SKM-1 (cell line): ENCODE data around the gene PACRG.

Experiments used
- DNase-seq: peaks from one replicate; lab custom pipeline; 2025; ENCODE audit not compliant: unreplicated experiment; lab: John Stamatoyannopoulos, UW

Gene PACRG

DNA sequence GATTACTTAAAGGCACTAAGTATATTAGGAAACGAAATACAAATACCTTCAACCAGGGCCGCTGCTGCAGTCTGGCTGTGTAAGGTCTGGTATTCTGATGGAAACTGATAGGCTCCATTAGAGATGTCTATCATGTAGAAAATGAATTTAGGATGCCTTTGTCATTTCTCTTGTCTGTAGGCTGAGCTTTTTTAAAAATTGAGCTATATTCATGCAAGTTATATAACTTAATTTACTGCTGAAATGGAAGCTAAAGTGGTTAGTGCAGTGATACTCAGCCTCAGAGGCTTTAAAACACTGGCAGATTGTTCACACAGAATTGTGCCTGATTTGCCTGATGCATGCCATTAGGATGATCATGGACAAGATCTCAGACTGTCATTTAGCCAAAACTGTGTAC is 400.6 kb downstream of the PACRG start:
- no peak for DNase-seq

DNA sequence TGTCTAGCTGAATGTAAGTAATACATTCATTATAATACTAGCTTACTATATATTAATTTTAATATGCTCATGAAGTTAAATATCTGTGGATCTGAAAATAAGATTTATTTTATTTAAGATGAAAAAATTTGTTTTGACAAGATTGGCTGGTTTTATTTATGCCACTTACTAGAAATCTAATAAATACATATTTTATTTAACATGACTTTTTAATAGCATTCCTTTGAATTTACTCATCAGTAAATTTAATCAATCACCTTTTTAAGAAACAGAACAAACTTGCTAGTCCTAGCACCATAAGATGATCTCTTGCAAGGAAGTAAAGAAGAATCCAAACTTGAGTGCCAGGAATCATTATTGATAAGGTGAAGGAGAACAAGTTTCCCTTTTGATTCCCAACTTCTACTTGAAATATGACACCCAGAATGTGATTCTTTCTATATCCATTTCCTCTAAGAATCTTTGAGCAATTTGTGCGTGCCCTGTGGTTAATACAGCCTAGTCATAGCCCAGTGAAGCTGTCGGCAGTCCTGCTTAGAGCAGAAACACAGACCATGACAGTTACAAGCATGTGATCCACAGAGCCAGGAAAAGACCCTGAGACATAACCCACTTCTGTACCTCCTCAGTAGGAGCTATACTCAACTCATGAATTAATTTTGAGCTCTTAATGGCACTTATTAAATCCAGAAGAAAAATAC is 404.4 kb downstream of the PACRG start:
- DNase-seq: no peak

DNA sequence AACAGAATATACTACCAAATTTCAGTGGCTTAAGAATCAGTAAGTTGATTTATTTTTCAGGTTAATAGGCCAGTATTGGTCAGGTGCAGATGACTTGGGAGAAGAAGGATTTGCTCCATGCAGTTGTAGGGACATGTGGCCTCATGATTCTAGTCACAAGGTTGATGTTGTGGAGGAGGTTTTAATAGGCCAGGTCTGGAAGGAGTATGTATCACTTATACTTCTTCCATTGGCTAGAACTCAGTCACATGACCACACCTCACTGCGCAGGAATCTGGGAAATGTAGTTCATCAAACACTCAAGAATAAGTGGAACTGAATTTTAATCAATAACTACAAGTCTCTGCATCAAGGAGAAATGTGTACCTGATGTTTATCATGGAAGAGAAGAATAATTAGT is 405.2 kb downstream of the PACRG start:
- no peak for DNase-seq

DNA sequence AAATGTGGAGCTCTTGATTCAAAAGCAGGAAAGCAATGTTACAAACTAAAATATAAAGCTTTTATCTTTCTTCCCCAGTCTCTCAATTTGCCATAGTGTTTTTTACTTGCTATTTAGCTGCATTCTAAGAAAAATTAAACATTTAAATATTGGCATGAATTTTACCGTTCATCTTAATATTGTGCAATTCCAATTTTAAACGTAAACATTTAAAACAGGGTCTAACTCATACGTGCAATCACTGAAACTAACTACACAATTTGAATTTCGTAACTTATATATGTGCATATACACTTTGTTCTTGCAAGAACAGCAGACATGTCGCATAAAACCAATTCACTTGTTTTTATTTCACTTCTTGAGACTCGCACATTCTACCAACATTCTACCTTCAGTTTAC is 405.9 kb downstream of the PACRG start:
- no peak for DNase-seq

DNA sequence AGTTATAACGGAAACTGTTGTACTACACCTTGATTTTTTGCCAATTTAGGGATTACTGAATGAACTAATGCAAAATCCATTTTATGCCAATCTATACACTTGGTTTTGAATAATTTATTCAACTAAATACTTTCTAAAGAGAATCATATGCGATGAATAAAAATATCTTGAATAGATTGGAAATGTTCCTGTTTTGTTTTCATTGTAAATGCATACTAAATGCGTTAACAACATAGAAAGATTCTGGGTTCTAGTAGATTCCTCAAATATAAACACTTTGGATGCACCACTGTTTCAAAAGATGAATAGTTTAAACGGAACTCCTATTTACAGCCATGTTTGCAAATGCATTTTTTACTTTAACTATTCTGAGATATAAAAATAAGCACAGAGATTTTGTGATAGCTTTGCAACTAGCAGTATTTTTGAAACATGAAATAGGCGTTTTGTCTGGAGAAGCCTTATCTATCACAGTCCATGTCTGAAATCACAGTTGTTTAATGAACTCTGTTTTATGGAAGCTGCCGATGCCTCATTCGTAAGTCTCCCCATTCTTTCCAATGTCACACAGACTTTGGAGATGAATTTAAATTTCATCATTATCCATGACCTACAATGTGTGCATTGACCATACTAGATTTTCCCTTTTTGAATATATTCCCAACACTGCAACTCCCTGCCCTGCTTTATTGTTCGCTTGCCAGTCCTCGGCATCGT is 409.1 kb downstream of the PACRG start:
- DNase-seq: no peak

DNA sequence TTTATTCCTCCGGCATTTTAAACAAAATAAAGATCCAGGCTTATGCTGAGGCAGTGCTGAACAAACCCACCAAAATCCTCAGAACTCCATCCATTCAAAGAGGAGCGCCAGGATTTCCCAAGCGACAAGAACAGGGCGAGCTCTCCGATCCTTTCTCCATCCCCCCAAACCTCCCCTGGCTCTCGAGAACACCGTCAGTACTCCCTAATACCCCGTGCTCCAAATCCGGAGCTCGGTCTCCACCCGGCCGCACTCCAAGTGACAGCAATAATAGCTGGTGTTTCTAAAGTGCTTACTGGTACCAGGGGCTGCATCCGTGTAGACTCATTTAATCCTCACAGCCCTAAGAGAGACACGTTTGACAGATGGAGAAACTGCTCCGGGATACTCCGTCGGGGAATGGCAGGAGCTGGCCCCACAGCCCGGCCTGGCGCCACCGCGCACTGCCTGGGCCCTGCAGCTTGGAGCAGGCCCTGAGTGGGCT is 409.7 kb downstream of the PACRG start:
- no peak for DNase-seq

DNA sequence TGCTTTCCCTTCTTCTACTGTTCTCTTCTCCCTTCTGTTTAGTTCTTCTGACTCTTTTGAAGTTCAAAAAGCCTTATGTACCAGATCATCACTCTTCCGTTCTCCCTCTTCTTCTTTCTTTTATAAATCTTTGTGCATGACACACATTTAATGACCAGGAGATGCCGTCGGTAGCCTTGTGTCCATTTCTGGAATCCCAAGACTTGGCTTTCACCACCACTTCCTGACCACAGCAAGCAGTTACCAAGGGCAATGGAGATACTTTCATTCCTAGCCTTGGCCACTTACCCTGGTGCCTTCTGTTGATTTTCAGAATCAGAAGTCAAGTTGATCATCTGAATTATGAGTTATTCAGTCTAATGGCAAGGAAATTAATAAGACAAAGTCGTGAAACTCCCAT is 418.3 kb downstream of the PACRG start:
- DNase-seq: no peak

DNA sequence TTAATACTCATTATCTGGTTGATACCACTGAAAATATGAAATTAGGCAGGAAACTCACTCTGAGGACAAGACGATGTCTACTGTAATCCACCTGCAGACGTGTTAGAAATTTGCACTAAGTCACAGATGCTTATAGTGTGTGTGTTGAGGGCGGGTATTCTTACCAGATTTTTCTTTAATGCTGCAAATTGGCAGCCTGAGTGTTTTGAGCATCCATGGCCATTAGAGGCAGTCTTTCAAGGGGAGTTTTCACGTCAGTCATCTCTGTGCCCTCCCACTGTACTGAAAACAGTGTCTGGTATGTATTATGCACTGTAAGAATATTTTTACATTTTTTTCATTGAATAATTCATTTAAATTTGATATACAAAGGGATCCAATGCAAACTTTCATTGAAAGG is 420.2 kb downstream of the PACRG start:
- DNase-seq: no peak

DNA sequence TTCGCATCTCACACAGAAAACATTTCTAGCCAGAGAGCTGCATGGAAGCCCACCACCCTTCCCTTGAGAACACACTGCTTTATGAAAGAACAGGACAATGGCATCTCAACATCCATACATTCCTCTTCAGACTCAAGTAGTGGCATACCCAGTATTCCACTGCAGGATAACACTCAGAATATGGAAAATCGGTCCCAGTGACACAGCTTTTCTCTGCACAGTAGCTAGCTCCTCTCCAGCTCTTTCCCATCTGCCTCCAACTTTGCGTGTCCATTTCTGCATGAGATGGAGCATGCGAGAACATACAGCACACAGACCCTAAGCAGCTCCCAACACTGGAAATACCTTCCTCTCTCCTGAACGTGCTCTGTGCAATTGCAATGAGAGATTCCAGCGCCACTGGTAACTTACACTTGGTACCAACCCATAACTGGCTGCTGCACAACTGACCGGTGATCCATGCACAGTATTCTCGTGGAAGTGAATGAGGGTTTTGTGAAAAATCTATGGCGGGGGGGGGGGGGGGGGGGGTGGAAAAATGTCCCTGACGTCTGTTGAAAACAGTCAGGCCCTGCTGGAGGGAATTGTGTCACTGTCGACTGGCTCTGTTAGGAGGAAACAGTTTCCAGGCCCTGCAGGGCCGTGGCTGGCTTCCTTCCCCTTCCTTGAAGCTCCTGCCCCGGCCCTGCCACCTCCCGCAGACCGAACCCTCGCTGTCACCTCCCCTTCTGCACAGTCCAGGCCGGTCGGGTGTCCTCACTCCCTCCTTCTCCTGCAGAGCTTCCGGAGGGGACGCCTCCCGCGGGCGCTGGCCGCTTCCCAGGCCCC is 420.9 kb downstream of the PACRG start:
- no peak for DNase-seq

DNA sequence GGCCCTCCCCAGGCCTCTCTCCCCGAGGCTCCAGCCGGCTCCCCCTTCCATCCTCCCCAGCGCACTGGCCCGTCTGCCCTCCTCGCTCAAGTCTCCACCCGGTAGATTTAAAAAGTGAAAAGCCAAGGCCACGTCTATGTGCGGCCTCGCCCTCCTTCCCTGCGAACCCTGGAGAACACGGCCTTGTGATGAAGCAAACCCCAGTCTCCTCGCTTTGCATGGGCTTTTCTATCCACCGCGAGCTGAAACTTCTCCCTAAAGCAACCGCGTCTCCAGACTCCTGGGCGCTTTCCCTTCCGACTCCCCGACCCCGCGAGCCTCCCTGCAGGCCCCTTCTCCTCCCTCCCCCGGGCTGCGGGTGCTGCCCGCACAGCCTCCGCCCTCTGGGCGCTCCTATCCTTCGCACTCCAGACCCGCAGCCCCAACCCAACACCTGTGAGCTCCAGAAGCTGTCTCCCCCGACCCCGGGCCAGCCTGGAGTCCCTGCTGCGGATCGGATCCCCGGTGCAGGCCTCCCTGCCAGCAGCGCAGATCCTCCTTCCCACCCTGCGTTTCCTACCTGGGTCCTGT is 421.6 kb downstream of the PACRG start:
- DNase-seq: no peak

DNA sequence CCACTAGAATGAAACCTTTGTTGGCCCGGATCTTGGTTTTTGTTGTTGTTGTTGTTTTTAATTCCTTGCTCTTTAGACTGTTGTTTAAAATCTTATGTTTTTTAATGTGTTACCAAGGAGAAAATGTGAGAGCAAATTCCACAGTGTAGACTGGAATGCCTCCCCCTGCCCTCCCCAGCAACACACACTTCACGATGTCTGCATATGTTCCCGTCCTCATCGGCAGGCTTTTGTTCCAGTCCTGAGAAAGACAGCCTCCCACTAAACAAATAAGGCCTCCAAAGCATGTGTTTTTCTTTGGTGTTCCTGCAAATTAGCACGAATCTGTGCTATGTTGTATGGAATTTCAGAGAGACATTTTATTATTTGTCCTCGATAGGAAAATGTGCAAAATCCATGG is 423.4 kb downstream of the PACRG start:
- DNase-seq: no peak

DNA sequence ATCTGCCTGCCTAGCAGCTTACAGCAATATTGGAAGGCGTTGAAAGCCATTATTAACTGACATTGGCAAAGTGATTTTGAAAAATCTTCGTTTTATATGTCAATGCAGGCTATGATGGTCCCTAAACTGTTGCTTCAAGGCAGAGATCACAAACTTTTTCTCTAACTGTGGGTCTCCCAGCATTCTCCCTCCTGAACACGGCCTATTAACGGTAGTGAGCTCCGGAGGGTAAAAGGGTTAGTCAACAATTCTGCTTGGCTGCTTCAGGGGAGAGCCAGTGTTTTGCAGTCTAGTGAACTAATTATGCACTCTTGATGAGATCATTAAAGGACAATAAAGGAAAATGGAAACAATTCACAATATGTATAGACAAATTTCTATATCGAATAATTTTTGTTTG is 424.9 kb downstream of the PACRG start:
- no peak for DNase-seq

DNA sequence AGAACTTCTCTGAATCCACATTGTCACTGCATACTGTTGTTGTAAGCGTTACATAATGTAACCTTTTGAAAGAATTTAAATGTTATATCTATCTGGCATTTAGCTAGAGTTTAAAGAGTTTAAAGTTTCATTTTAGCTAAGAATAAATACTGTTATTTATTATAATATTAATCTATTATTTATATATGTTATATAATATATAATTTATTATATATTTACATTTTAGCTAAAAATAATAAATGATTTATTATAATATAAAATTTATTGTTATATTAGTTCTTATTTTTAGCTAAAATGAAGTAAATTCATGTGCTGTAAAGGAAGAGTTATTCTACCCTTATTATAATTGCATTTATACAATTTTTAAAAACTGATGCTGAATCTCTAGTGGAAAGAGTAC is 431.3 kb downstream of the PACRG start:
- DNase-seq: no peak

DNA sequence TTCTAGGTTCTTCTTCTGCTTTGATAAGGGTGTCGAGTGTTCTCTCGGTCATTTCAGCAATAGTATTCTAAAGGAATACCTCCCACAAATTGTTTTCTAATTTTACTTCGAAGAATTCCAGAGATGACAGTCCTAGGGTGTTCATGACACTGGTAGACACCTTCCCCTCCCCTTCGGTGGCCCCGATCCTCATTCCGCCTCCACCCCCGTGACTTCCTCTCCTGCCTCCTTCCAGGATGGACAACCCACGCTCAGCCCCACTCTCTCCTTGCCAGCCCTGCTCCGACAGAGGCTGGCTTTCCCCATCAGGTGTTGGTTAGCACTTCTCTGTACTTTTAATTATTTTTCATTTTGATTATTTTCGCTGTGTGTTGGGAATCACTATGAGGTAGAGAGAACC is 431.9 kb downstream of the PACRG start:
- no peak for DNase-seq

DNA sequence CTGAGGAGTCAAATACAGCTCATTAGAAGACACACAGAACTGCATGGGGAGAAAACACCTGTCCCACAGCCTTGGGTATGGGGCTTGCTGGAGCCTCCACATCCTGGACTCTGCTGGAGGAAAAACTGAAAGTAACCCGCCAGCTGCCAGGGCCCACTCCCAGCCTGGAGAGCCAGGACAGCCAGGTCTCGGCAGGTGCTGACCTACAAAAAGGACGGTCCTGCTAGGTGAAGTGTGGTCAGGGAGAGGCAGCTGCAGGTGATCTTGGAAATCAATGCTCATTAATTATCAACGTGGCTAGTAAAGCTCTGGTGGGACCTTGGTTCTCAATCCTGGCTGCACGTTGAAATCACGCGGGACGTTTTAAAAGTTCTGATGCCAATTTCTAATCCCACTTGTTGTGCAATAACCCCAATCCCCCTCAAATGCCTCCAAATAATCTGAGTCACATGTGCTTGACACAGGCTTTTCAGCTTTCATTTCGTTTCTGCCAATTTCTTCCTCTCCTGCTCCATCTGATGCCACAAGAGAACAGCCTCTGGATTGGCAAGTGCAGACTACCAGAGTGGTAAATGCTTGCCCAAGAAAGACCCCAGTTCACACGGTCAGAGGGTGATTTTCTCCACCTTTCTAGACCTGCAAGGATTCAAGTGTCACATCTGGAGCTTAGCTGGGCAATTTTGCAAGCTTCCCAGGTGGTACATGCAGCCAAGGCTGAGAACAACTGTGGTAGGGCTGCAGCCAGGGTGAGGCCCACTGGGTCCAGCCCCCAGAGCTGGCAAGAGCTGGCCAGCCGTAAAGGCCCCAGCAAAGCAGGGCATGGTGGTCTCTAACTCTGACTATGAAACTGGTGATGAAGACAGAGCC is 434.5 kb downstream of the PACRG start:
- no peak for DNase-seq

DNA sequence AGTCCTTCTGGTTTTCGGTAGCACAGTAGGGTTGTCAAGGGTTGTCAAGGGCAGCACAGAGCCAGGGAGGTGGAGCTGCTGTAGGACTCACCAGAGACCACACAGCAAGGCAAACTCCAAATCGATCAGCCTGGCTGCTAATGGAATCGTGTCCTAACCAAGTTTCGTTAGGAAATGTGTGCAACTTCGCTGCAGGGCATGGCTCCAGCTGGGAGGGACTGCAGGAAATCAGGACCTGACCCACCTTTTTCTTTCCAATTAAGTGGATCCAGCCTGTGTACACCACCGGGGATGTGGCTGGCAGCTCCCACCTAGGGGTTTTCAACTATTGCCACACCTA is 435.1 kb downstream of the PACRG start:
- DNase-seq: no peak

DNA sequence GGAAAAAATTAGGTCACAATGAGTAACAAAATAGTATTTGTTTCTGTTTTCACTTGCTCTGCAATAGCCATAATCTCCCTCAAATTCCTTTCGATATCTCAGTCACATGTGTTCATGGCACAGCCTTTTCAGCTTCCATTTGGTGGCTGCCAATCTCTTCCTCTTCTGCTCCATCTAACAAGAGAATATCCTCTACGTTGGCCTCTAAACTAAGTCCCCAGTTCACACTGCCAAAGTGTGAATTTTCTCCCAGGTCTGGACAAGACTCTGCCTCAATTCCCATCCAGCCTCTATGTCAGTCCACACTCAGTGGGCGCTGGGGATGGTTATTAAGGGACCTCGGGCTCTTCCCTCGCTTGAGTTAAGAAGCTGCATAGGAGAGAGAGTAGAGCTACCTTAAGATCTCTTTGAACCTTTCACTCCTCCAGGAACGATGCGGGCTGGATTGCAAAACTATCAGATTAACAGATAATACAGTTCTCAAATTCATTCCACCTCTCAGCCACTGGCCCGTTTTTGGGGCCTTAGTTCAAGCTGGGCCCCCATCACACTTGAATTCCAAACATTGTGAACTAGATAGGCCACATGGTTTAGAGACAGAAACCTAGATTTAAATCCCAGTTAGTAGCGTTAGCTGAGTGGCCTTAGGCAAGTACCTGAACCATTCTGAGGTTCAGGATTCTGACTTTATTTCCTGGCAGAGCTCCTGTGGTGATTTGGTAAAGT is 436.6 kb downstream of the PACRG start:
- no peak for DNase-seq

DNA sequence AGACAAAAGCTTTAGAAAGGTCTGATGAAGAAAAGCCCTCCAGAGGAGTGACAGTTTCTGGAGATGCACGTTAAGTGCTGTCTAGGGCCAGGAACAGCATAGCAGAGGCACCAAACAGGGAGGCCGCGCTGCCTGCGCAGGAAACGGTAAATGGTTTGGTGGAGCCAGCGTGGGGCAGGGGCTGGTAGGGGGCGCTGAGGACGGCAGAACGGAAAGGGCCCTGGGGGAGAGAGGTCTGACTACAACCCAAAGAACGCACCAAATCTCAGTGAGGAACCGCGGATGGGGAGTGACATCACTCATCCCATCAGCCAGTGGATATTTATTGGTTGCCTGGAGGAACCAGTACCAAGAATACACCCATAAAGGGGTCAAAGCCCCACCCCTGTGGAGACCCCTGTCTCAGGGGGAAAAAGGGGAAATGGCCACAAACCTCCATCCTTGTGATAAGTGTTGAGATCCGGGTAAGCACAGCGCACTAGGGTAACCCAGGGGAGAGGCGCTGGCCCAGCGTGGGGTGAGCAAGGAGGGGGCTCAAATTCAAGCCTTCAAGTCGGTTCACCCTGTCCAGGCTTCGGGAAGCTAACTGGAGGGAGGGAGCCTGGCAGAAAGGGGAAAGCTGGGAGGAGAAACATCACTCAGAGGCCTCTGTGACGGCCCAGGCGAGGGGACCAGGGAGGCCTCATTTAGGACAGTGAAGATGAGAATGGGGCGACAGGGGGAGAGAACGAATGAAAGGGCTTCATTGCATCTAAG is 437.6 kb downstream of the PACRG start:
- no peak for DNase-seq

DNA sequence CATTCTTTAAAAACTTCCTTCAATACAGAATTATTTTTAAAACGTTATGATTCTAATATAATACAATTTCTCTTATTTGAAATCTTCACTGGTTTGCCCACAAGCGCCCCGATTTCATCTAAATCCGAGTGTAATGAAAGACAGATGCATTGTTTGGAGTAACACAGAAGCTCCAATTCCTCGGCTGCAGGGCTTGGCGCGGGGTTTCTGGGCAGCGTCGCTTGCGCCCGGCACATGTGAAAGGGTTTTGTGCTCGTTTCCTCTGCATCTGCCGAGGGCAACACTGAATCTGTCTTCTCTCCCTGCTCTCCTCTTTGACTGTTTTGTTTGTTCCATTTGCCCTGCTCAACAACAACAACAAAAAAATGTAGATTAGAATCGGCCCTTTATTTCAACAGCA is 438.1 kb downstream of the PACRG start:
- no peak for DNase-seq
